ENCODE results near the gene CACNA1S. TPM values are rescaled to one million over a fixed set of nuclear protein-coding genes. Genes with fewer than 3 reads are reported as not detected.

CACNA1S gene
- total RNA-seq, 1 donor from 2014 or later, result 0.08 TPM

DNA sequence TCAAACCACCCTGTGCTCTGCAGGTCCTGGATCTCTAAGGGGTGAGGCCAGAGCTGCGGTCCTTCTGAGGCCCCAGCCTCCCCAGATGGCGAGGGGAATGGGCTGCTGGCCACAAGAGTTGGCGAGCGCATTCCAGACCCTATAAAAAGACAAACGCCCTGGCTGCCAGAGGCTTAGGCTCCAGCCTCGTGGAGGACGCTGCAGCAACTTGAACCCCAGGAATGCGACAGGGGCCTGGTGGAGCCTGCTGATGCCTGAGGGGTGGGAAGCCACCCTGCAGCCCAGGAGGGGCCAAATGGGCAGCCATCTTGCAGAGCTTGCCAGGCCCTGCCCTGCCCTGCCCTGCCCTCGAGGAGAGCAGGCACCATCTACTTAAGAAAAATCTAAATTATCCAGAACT, 8.6 kb downstream of the CACNA1S start:
- Mint-ChIP-seq H3K4me1 (ENCODE audit: unreplicated experiment) (no peaks in the 10 kb centered on the region), H3K4me3 (ENCODE audit: unreplicated experiment) (no peak overlapping the region), H3K36me3 (ENCODE audit: low read depth, unreplicated experiment) (peaks cover 5% of the 10 kb centered on the region), H3K9me3 (ENCODE audit: unreplicated experiment) (no peaks in the 10 kb centered on the region), H3K27ac (ENCODE audit: unreplicated experiment) (no peak overlapping the region), H3K27me3 (ENCODE audit: unreplicated experiment) (peaks cover 12% of the 10 kb centered on the region)
- TF ChIP-seq, protein P1, sequence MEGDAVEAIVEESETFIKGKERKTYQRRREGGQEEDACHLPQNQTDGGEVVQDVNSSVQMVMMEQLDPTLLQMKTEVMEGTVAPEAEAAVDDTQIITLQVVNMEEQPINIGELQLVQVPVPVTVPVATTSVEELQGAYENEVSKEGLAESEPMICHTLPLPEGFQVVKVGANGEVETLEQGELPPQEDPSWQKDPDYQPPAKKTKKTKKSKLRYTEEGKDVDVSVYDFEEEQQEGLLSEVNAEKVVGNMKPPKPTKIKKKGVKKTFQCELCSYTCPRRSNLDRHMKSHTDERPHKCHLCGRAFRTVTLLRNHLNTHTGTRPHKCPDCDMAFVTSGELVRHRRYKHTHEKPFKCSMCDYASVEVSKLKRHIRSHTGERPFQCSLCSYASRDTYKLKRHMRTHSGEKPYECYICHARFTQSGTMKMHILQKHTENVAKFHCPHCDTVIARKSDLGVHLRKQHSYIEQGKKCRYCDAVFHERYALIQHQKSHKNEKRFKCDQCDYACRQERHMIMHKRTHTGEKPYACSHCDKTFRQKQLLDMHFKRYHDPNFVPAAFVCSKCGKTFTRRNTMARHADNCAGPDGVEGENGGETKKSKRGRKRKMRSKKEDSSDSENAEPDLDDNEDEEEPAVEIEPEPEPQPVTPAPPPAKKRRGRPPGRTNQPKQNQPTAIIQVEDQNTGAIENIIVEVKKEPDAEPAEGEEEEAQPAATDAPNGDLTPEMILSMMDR (IDR thresholded peaks at IDR 0.05; ENCODE audit: unreplicated experiment), result no peak
- DNase-seq (ENCODE audit: low spot score), result no peak

DNA sequence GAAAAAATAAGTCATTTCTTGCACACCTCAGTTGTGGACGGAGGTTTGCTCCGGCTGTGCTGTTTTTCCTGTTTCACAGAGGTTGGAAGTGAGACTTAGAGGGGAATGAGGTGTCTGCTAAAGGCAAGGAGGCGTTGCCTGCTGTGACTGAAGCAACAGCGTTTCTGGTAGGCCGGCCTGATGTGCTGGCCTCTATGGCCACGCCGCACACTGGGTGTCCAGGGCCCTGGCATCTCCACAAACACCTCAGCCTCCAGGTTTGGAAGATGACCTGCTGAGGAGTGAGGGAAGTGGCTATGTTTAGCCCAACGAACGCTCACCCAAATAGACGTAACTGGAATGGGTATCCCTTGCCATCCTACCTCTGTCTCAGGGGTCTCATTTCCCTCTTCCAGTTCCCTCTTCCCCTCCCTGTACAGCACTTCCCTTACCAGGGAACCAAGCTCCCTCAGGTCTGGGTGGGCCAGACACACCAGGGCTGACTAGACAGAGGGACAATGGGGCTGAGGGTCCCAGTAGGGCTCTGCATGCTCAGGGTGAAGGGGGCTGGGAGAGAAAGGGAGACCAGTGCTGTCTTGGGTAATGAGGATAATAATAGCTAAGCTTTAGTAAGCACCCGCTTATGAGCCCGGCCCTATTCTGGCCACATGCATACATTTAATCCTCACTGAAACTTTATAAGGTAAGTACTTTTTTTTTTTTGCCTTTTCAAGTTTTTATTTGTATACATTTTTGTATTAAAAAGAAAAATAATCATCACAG, 11.9 kb downstream of the CACNA1S start:
- H3K36me3 Mint-ChIP-seq (ENCODE audit: low read depth, unreplicated experiment), result peaks cover 10% of the 10 kb centered on the region
- H3K27me3 Mint-ChIP-seq (ENCODE audit: unreplicated experiment), result peaks cover 7% of the 10 kb centered on the region
- H3K4me3 Mint-ChIP-seq (ENCODE audit: unreplicated experiment), result no peak overlapping the region
- no peak overlapping the region for H3K27ac Mint-ChIP-seq (ENCODE audit: unreplicated experiment)
- no peak for DNase-seq (ENCODE audit: low spot score)
- peaks cover 3% of the 10 kb centered on the region for H3K4me1 Mint-ChIP-seq (ENCODE audit: unreplicated experiment)
- TF ChIP-seq, protein P1 (IDR thresholded peaks at IDR 0.05; ENCODE audit: unreplicated experiment), result no peak
- no peaks in the 10 kb centered on the region for H3K9me3 Mint-ChIP-seq (ENCODE audit: unreplicated experiment)

DNA sequence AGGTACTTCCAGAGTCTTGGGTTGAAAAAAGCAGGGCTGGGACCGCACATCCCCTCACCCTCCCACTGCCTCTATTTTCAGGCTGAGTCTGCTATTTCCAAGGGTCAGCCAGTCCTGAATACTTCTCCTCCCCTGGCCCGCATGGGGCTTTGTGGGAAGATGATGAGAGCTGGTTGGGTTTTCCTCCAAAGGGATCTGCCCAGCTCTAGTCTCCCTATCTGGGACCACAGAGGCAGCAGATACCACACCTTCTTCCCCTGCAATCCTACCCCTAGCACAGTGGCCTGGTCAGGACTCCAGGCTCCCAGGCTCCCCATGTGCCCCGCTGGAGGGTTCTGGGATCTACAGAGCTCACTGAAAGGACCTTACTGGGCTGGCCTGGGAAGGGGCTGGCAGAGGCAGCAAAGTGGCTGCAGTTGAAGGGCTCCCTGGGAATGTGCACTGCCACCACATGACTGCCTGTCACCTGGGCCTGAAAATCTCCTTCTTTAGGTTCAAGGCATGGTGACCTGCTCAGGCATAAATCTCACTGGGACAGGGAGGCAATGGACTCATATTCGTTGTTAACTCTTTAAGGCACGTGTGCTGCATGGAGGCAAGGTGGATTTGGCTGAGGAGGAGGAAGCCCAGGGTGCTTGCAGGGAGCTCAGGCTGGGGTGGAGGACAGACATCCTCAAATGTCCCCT, 13.1 kb downstream of the CACNA1S start:
- no peak for DNase-seq (ENCODE audit: low spot score)
- no peak overlapping the region for H3K4me3 Mint-ChIP-seq (ENCODE audit: unreplicated experiment)
- peaks cover 10% of the 10 kb centered on the region for H3K36me3 Mint-ChIP-seq (ENCODE audit: low read depth, unreplicated experiment)
- H3K9me3 Mint-ChIP-seq (ENCODE audit: unreplicated experiment), result no peaks in the 10 kb centered on the region
- H3K27me3 Mint-ChIP-seq (ENCODE audit: unreplicated experiment), result peaks cover 3% of the 10 kb centered on the region
- TF ChIP-seq, protein P1 (IDR thresholded peaks at IDR 0.05; ENCODE audit: unreplicated experiment), result no peak
- no peak overlapping the region for H3K27ac Mint-ChIP-seq (ENCODE audit: unreplicated experiment)
- peaks cover 3% of the 10 kb centered on the region for H3K4me1 Mint-ChIP-seq (ENCODE audit: unreplicated experiment)

DNA sequence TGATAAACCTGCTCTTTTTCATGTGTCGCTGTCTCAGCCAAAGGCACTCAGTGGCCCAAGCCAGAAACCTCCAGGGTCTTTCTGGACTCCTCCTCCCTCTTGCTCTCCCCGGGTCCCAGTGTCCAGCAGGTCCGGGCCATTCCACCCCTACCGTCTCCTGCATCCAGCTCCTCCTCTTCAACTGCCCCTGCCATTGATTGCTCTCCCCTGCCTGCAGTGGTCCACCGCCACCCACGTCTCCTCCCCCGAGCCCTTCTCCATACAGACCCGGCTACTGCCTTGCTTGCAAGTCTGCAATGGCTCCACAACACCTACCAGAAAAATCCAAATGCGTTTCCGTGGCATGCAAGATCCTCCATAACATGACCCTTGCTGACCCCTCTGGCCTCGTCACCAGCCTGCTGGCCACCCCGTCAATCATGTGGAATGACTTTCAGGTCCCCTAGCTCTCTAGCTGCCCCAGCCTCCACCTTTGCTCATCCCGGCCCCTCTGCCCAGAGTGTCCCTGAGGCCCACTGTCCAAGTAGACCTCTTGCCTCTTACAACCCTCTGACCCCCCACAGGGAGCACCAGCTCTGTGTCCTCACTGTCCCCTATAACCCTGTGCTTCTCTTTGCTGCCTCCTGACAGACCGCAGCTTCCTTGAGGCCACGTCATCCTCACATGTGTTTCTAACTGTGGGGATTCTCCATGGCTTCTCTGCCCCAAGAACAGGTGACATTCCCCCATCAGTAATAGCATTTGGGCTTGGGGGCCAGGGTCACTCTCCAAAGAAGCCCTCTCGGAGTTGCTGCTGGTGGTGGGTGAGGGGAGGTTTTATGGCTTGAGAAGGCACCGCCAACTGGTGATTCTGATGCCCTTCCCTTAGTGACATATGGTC, 15.0 kb downstream of the CACNA1S start:
- Mint-ChIP-seq H3K27ac (ENCODE audit: unreplicated experiment) (no peak overlapping the region), H3K4me1 (ENCODE audit: unreplicated experiment) (peaks cover 3% of the 10 kb centered on the region), H3K27me3 (ENCODE audit: unreplicated experiment) (peaks cover 1% of the 10 kb centered on the region), H3K4me3 (ENCODE audit: unreplicated experiment) (no peak overlapping the region), H3K36me3 (ENCODE audit: low read depth, unreplicated experiment) (peaks cover 5% of the 10 kb centered on the region), H3K9me3 (ENCODE audit: unreplicated experiment) (no peaks in the 10 kb centered on the region)
- DNase-seq (ENCODE audit: low spot score), result no peak
- TF ChIP-seq, protein P1 (IDR thresholded peaks at IDR 0.05; ENCODE audit: unreplicated experiment), result no peak
